GM21528 (cell line): Measurements from ENCODE around the gene PTPN1.
"Not testable (repeated sequence)": the region's sequence is repeated elsewhere in the genome, so short reads cannot be mapped to it uniquely, and the experiment has no call there.

Source experiments
- ATAC-seq: cut with Tn5 transposase; IDR thresholded peaks from one replicate; pipeline ENCODE4 v1.9.1; 2021; ENCODE audit warnings: mild to moderate bottlenecking, moderate library complexity; ENCODE audit not compliant: unreplicated experiment, low FRiP score

Gene PTPN1

DNA sequence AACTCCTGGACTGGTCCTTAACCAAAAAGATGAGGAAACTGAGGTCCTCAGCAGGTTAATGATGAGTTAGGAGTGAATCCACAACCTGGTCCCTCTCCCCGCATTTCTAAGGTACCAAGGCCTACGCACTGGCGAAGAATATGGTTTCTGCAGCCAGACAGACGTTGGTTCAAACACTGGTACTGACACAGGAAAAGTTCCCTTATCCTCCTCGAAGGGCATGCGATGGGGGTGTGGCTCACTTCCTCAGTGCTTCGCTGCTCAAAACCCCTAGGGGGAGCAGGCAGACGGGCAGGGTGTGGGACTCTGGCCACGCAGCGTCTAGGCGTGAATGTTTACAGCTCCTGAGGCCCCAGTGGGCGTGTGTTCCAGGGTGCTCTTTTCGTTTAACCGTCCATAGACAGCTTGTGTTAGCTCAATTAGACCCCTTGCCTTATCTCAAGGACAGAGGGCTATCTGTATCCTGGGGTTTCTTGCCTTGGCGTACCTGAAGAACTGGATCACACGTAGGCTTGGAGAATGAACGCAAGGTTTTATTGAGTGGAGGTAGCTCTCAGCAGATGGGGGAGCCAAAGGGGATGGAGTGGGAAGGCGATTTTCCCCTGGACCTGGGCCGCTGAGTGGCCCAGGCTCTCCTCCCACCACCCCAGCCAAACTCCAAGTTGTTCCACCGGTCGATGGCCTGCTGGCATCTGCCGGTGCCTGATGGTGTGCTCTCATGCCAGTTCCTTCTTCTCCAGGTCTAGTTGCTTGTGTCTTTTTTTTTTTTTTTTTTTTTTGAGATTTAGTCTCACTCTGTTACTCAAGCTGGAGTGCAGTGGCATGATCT lies 31.8 kb upstream of the PTPN1 start:
- peak; percentile 55 for ATAC-seq

DNA sequence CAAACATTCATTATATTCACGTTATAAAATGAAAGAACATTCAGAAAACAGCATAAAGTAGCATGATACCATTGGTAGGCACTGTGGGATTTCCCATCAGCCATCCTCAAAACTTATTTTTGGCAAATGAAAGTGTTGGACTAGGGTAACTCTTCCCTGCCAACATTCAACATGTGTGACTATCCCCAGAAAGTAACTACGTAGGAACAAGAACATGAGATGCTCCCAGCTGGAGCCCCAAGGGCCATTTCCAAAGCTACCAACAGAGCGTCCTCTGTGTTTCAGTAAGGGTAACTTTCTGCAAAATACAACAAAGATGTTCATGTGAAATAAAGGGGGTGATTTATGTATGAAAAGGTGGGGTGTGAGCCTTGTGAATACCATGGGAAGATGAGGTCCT lies 28.4 kb upstream of the PTPN1 start:
- no peak for ATAC-seq

DNA sequence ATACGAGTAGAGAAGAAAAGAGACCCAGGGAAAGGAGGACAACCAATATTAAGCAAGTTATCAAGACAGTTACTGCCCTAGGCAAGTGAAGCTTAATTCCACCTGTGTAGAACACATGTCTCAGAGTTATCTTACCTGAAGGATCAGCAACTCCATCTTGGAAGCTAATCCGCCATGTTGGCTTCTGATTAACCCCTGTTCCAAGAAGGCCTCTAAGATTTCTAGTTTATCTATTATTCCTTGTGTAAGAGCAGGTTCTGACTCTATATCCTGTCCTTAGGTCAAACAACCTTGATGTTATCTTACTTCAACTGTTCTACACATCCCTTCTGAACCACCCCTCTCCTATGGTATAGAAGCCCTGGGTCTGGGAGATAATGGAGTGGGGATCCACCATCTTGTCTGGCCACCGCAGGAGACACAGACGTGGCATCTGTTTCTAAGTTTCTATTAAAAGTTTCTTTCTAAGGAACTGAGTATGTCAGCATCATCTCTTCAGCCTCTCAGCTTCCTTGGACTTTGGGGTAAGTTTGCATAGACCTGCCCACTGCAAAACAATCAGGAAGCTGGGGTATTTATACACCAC lies 27.7 kb upstream of the PTPN1 start:
- ATAC-seq: no peak

DNA sequence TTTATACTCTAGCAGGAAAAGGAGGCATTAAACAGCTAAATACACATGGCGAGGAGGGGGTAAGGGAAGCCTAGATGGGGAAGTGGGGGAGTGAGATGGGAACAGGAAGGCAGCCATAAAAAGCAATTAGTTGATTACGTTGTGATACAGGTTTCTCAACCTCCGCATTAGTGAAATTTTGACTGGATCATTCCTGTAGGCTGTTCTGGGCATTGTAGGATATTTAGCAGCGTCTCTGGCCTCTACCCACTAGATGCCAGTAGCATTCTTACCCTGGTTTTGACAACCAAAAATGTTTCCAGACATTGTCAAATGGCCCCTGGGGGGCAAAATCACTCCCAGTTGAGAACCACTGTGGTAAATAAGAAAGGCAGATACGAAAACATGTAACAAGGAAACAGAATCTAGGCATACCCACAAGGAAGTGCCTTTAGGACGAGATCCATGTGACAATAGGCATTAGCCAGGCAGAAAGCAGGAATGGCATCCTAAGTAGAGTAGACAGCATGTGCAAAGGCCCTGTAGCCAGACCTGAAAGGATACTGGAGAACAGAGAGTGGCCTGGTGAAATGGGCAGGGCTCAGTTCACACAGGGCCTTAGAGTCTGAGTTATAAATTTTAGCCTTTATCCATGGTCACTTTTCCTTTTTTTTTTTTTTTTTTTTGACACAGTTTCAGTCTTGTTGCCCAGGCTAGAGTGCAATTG lies 25.8 kb upstream of the PTPN1 start:
- ATAC-seq: no peak

DNA sequence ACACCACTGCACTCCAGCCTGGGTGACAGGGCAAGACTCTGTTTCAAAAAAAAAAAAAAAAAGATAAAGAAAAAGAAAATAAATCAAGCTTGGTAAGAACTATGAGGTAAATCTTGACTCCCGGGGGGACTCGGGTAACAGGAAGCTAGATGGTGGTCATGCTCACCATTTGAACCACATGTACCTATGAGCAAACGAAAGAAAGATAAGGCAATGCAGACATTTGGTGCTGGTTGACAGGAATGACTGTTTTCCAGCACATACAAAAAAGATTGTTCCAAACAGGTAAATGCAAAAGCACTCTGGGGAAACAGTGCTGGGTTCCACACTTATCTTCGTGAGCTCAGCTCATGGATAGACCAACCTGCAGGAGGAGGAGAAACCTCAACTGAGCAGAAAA lies 22.8 kb upstream of the PTPN1 start:
- no peak for ATAC-seq

DNA sequence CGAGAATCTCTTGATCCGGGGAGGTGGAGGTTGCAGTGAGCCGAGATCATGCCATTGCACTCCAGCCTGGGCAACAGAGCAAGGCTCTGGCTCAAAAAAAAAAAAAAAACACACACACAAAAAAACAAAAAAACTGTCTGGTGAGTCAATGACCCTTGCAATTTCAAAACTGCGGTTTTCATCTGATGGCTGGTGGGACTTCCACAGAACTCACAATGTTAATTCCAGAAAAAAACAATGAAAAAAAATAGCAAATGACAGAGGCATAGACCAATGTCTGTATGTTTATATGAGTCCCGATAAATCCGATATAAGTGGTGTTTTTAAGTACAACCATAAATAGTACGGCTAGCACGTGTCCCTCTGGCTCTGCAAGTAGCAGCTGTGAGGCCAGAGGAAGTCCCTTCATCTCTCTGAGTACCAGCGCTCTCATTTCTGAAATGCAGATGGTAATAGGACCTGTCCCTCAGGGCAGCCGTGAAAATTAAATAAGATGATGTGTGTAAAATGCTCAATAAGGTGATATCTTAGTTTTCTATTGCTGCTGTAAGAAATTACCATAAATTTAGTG lies 21.9 kb upstream of the PTPN1 start:
- ATAC-seq: no peak

DNA sequence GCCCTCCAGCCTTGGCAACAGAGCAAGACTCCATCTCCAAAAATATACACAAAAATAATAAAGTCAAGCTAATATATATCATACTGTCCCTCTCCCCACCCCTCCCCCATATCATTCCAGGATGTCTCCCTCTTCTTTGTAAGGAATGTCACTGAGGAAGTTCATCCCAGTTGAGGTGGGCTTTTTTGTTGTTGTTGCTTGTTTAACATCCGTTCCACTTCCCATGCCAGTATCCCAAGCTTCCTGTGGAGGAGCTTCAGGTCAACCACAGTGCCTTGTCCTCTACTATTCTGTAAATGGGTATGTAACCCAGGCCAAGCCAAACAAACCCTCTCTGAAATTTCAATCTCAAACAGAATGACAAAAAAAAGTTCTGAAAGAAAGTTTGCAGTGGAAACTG lies 19.0 kb upstream of the PTPN1 start:
- no peak for ATAC-seq

DNA sequence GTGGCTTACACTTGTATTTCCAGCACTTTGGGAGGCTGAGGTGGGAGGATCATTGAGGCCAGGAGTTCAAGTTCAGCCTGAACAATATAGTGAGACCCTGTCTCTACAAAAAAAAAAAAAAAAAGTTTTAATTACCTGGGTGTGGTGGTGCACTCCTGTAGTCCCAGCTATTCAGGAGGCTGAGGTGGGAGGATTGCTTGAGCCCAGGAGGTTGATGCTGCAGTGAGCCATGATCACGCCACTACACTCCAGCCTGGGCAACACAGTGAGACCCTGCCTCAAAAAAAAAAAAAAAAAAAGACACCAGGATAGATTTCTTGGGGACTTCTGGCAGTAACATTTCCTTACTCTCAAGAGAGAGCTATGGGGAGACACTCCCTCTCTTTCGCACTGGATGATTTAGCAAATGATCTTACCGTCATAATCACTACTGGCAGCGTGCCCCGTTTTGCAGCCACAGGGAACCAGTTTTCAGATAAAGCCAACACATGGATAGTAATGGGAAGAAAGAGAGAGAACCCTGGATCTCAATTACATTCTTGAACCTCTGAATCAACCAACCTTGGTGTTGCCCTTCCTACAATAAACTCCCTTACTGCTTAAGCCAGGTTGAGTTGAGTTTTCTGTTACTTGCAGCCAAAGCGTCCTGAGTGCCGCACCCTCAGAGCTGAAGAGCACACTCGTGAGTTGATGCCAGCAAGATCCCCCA lies 18.1 kb upstream of the PTPN1 start:
- no peak for ATAC-seq

DNA sequence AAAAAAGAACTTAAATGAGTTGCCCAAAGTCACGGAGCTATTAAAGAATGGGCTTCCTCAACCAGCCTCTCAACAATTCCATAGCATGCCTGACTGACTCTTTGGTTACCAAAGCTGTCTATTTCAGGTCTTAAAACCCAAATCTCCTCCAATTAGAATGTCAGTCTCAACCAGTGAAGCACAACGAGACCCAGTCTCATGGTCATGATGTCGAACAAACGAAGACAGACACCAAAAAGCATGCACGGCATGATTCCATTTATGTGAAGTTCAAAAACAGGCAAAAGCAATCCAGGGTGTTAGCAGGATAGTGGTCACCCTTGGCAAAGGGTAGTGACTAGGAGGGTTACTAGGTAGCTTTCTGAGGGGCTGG lies 16.3 kb upstream of the PTPN1 start:
- ATAC-seq: no peak

DNA sequence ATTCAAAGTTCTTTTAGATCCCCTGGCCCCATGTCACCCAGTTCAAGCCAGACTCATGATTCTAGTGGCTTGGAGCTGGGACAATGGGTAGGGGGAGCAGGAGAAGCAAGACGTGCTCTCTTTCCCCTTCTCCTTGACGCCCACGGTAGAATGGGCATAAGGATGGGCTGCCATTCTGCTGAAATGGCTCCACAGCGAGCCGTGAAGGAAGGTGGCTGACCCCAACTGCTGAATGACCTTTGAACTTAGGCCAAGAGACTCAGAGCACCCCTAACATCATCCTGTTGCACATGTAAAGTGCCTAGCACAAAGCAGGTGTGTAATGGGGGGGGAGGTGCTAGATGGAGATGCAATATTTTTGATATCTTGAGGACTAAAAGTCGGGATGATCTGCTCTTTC lies 15.8 kb upstream of the PTPN1 start:
- ATAC-seq: no peak

DNA sequence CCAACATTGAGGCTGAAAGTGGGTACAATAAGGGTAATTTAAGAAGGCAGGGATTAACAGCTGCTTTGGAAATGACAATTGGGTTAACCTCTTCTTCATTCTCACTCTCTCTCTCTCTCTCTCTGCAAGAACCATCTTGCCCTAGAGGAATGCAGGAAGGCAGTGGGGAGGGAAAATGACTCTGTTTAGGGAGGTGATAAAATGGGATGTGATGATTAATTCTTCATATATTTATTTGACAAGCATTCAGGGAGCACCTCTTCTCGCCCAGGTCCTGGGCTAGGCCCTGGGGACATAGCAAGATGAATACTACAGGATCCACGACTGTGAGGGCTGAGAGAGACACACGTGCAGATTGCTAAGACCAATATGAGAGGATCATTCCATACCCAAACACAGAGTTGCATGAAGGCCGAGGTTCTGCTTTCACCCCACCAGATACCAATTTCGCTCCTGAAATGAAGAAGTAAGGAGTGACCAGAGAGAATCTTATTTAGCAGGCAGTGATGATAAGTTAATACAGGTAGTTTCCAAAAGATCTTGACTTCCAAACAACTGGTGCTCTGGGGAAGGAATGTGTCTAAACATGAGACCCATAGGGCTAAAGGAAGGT lies 13.3 kb upstream of the PTPN1 start:
- no peak for ATAC-seq

DNA sequence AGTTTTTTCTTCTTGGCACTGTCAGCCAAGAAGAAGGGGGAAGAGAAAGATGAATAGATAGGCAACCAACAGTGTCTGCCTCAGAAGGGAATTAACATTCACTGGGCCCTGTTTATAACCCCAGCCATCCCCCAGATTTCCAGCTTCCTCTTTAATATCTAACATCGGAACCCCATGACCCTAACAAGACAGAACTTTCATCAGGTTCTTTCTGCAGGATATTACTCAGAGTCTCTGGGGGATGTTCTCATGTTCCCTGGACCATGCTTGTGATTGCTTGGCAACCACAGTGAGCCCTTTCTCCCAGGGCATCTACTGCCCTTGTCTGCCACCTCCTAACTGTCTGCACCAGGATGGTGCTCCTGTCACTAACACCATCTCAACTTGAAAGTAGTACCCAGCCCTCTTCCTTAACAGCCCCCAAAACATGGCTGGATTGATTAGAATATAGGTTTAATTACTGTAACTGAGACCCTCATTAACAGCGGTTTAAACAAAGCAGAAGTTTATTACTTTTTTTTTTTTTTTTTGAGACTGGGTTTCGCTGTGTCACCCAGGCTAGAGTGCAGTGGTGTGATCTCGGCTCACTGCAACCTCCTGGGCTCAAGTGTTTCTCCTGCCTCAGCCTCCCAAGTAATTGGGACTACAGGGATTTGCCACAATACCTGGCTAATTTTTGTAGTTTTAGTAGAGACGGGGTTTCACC lies 12.0 kb upstream of the PTPN1 start:
- no peak for ATAC-seq

DNA sequence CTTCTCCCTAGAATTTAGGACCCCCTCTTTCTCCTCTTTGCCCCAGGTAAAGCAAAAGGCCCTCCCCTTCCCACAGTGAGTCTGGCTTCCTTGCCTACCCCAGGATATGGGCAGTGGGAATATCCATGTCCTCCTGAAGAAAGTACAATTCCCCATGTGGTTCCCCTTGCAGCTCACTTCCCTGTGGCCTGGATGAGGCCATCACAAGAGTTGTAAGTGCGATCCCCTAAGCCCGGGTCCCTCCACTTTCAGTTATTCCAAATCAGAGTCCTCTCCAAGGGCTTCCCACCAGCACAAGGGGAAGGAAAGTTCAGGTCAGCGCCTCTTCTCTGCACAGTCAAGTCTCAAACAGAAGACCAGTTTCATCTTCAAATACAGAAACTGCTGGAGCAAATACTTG lies 10.2 kb upstream of the PTPN1 start:
- no peak for ATAC-seq

DNA sequence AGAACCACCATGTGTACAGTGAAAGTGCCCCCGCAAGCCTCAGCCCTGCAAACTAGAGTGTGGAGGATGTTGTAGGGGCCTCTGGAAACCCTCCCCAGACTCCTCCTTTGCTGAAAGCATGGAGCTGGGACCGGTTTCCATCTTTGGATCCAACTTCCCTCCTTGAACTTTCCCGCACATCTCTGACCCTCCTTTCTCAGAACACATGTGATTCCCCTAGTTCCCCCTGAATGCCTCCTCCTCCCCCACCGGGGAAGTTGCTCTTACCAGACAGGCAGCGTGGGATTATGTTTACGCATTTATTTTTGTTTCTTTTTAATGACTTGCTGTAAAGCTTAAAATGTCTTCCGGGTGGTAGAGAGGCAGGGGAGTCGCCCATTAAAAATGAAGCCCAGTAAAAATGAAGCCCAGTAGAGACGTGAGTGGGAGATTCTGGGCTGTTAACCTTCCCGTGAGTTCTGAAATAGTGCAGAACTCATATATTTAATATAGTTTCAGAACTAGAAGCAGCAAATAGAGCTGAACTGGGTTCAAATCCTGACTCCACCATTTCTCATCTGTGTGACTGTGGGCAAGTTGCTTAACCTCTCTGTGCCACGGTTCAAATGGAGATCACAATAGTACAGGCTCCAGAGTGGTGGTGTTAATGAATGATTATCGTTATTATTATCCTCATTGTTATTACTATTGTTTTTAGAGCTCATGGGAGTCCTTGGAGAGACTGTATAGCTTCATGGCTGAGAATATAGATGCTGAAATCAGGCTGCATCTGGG lies 8.0 kb upstream of the PTPN1 start:
- no peak for ATAC-seq

DNA sequence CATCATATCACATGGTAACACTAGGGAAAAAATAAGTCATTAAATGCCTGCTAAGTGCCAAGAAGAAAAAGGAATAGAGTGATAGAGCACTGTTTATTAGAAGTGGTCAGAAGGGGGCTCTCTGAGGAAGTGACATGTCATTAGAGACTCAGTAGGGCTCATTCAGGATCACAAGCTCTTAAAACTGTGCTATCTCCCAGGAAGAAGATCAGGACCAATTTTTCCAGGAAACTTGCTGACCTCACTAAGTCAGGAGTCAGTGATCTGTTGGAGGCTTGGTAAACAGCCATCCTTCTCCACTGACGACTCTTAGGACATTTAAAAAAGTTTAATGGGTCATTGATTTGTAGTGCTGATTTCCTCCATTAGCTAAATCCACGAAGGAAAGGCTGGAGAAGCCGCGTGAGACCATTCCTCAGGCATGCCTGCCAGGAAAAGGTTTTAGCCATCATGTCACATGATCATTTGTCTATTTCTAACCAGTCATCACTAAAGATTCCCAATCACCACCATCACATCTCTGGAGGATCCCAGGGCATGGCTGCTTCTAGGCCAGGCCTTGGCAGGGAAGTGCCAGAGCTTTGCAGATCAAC lies 5.9 kb upstream of the PTPN1 start:
- ATAC-seq: no peak

DNA sequence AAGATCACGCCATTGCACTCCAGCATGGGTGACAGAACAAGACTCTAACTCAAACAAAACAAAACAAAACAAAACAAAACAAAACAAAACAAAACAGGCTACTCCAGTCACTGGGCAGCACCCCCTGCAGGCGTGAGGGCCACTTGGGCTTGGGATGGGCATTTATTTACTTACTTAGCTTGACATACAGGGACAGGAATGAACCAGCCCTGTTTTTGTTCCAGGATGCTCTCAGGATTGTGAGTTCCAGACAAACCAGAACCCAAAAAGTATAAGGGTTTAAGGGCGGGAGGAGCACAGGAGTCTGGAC lies 4.0 kb upstream of the PTPN1 start:
- ATAC-seq: no peak

DNA sequence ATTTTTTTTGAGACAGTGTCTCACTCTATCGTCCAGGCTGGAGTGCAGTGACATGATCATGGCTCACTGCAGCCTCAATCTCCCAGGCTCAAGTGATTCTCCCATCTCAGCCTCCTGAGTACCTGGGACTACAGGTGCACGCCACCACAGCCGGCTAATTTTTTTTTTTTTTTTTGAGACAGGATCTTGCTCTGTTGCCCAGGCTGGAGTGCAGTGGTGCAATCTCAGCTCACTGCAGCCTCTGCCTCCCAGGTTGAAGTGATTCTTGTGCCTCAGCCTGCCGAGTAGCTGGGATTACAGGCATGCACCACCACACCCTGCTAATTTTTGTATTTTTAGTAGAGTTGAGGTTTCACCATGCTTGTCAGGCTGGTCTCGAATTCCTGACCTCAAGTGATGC lies 2.4 kb upstream of the PTPN1 start:
- ATAC-seq: not testable (repeated sequence)

DNA sequence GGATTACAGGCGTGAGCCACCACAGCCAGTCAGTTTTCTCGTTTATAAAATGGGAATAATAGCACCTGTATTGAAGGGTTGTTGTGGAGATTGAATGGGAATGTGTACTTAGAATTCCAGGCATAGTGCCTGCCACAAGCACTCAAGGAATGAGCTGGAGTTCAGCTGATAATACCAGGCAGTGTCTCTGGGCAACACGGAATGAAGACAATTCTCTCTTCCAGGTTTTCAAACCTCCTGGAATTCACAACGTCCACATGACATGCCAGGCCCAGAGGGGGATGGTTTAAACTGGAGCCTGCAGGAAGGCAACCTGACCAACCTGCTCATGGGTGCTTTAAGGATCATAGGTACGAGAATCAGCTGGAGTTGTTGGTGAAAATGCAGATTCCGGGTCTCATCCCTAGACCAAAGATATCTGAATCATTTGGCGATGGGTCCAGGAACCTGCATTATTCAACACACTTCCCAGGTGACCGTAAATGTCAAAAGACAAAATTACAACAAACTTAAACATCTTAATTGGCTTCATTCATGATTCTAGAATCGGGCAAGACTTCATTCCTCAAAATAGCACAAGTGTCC lies 1.9 kb upstream of the PTPN1 start:
- no peak for ATAC-seq
